Stimulated activated CD8-positive, alpha-beta memory T cell treated with anti-CD3 and anti-CD28 coated beads, Interleukin-12 subunit alpha, Interleukin-12 subunit beta, amount 100 ng/mL, for 4 hours (primary cell): ENCODE results near the gene TCN1.
"Not testable (repeated sequence)": the region's sequence is repeated elsewhere in the genome, so short reads cannot be mapped to it uniquely, and the experiment has no call there.

Experiments used
- DNase-seq: peaks from one replicate; pipeline ENCODE4 v3.0.0-alpha.2; 2020; ENCODE audit warnings: low read depth

TCN1 gene

DNA sequence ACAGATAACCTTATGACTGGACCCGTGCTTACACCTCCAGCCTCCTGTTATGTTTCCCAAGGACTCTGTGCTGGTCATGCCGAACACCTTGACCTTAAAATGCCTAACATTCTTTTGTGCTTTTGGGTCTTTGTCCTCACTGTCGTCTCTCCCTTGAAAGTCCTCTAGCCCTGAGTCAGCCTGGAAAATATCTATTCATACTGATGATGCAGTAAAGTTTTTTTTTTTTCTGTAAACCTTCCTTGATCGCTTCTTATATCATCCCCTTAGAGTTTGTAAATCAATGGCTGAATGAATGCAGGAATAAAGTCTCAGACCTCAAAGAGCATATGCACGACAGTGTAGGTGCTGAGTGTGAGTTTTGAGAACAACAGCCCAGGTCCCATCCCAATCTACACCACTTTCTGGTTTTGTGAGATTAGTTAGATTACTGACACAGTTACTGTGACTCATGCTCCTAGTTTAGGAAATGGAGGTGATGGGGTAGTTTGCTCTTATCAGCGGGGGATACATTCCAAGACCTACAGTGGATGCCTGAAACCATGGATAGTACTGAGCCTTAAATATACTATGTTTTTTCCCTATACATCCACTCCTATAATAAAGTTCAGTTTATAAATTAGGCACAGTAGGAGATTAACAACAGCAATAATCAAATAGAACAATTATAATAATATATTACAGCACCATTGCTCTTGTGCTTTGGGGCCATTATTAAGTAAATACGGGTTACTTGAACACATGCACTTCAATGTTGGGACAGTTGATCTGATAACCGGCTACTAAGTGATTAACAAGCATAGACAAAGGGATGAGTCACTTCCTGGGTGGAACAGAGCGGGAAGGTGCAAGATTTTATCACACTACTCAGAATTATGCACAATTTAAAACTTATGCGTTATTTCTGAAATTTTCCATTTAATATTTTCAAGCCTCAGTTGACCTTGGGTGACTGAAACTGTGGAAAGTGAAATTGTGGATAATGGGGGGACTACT lies 8.6 kb downstream of the TCN1 start:
- no peak for DNase-seq

DNA sequence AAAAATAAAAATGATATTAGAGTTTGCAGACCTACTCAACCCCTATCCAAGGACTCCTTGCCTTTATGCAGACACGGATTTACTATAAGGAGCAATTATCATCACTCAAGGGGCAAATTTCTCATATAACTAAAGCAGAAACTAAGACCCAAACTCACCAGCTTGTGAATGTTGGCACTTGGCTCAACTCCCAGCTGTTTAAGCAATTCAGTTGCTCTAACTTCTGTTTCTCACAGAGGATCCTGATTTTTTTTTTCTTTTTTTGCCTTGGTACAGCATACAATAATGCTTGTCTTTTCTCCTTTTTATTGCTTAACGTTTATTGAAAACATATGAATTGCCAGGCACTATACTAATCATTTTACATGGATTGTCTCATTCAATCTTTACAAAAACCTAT lies 11.4 kb downstream of the TCN1 start:
- DNase-seq = no peak

- DNase-seq = not testable (repeated sequence)
Measured at GRCh38 chr11:59851416-59851815, 14.9 kb downstream of the TCN1 start.

DNA sequence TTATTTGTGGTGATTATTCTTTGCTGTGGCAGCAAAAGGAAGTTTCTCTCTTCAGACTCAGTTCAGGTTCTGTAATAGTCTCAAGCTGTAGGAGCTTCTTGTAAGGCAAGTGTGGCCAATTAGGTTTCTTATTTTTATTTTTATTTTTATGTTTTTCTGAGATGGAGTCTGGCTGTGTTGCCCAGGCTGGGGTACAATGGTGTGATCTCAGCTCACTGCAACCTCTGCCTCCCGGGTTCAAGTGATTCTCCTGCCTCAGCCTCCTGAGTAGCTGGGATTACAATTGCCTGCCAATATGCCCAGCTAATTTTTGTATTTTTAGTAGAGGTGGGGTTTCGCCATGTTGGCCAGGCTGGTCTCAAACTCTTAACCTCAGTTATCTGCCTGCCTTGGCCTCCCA lies 16.7 kb downstream of the TCN1 start:
- DNase-seq = not testable (repeated sequence)

- DNase-seq = no peak
Measured at GRCh38 chr11:59849129-59849528, 17.2 kb downstream of the TCN1 start.

DNA sequence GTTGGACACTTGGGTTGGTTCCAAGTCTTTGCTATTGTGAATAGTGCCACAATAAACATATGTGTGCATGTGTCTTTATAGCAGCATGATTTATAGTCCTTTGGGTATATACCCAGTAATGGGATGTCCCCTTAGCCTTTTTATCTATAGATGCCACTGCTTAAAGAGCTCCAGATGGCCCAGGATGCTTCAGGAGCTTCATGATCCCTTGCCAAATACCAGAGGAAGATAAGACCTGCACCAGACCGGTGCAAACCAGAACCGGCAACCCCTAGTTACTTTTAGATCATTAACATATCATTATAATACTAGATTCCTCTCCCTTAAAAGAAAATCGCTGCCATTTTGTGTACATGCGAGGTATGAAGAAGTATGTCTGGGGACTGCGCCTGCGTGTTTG lies 17.8 kb downstream of the TCN1 start:
- DNase-seq = not testable (repeated sequence)

DNA sequence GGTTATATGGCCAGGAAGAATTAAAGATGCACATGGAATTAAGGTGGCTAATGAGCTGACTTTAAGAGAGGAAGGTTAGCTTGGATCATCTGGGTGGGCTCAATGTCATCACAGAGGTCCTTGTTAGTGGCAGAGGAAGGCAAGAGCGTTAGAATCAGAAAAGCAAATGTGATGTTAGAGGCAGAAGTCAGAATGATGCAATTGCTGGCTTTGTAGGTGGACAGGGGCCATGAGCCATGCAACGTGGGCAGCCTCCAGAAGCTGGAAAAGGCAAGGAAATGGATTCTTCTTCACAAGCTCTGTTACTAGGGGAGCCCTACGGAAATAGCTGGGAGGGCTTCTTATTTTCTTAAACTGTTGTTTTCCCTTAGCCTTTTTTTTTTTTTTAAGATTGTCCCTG lies 18.7 kb downstream of the TCN1 start:
- no peak for DNase-seq

DNA sequence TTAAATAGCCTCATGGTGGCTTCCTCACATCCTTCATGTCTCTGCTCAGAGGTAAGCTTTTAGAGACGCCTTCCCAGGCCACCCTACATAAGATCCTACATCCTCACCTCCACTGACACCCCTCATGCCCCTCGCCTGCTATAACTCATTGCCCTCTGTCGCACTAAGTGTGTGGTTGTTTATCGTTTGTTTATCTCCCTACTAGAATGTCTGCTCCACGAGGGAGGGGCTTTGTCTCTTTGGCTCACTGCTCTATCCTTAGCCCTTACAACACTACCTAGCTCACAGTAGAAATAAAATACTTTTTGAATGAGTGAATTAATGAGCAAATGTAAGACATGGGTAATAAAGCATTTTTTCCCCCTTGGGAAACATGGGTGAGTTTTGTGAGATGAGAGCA lies 19.7 kb downstream of the TCN1 start:
- DNase-seq = no peak

DNA sequence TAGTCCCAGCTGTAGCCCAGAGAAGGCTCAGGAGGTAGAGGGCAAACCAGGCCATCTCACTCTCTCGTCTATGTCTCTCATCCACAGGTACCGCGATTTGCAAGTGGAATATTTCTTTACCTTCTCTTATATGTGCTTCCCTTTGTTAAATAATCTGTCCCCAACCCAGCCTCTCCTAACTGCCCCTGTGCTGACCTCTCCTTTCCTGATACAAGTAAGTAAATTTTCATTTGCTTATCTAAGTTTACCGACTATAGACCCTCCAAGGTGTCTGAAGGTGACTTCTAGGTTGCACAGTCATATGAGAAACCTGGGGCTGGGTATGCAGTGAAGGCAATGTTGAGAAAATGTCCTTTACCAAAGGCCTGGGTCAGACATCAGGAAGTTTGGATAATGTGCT lies 20.9 kb downstream of the TCN1 start, which contains the start of gene CBLIF:
Gene CBLIF (minus strand): TSS at position 101 of the 400 bp plus-strand sequence. CDS start 46 bp downstream, at position 55.
- no peak for DNase-seq

DNA sequence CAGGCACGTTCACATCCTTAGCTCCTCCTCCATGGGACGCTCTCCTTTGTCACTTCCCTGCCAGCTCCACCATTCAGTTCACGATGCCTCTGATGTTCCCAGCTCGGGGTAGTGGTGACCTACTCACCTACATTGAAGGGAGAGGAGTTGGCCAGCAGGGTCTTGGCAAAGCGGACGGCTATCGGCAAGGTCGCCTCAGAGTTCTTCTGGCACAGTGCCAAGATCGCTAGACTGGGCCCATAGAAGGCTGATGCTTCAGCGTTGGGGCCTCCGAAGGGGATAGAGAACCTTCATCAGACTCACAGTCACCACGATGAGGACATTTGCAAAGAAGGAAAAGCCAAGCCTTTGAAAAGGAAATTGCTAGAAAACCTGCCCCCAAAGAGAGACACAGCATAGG lies 24.0 kb downstream of the TCN1 start:
- DNase-seq = no peak

DNA sequence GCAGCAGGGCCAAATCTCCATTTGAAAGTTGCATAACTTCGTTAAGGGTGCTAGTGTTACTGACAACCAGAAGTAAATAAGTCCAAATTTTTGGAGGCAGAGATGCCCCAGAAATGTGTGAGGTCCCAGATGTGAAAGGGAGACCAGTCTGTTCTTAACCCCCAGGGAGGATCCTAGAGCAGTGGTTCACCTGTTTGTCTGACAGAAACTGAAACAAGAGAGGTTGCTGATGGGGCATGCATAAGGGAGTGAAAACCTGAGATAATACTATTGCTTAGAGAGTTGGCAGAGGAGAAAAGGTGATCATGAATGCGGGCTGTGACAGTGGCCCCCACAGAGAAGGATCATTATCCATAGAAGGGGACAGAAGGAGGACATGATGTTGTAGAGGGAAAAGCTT lies 24.8 kb downstream of the TCN1 start:
- DNase-seq = no peak

- no peak for DNase-seq
Measured at GRCh38 chr11:59839615-59840014, 26.7 kb downstream of the TCN1 start.

- no peak for DNase-seq
Measured at GRCh38 chr11:59833602-59834001, 32.7 kb downstream of the TCN1 start.

DNA sequence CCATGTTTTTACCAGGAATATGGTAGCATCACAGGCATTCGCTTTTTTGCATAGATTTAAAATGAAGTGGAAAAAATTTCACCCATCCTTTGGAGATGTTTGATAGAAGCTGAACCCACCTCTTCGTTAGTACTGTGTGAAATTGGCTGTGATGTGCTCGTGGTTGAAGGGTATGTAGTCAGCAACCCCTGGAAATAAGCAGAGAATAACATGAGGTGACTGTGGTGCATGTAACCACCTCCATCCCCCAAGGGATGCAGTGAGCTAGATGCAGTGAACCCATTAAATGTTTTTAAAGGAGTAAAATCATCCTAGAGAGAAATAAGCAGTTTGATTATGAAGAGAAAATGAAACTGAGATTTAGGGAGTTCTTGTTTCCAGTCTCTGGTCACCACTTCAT lies 36.9 kb downstream of the TCN1 start:
- DNase-seq = no peak

DNA sequence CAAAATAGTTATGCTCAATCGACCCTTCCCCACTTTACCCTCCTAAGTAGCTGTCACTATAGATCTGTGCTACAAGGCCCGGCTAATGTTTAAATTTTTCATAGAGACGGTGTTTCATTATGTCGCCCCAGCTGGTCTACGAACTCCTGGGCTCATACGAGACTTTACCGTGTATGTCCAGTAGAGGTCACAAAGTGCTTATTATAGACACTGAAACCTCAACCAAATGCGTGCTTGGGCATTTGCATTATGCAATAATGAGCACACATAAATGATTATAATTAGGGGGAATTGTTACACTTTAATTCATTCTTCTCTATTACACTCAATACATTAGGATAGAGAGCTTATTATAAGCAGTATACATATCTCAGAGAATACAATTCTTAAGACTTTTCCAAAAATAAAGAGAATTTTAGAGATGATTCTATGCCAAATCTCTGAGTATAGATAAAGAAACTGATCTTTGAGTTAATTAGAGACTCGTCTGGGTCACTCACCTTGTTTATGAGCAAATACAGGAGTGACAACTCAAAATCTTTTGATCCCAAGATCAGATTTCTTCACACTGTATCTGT lies 43.2 kb downstream of the TCN1 start:
- no peak for DNase-seq

- DNase-seq = no peak
Measured at GRCh38 chr11:59818572-59818971, 47.7 kb downstream of the TCN1 start.

DNA sequence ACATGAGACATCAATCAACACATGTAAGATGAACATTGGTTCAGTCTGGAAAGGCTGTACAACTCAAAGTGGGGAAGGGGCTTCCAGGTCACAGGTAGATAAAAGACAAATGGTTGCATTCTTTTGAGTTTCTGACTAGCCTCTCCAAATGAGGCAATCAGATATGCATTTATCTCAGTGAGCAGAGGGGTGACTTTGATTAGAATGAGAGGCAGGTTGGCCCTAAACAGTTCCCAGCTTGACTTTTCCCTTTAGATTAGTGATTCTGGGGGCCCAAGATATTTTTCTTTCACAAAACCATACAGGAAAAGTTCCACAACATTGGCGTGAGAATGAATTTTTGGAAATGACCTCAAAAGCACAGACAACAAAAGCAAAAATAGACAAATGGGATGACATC lies 49.9 kb downstream of the TCN1 start:
- not testable (repeated sequence) for DNase-seq

GRCh38 chr11:59815754-59816153 lies 50.5 kb downstream of the TCN1 start:
- no peak for DNase-seq

DNA sequence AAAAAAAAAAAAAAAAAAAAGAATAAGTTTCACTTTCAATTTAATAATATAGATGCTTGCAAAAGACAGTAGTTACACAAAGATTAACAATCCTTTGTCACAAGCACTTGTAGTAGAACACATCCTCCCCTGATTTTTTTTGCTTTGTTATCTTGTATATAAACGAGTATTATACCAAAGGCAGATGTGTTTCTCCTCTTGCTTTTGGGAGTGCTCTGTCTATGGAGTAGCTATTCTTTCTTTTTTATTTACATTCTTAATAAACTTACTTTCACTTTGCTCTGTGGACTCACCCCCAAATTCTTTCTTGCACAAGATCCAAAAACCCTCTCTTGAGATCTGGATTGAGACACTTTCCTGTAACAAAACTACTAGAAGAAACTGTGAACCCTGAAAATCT lies 52.3 kb downstream of the TCN1 start:
- no peak for DNase-seq

- DNase-seq = no peak
Measured at GRCh38 chr11:59813364-59813763, 52.9 kb downstream of the TCN1 start.

GRCh38 chr11:59812220-59812619 lies 54.1 kb downstream of the TCN1 start:
- no peak for DNase-seq

DNA sequence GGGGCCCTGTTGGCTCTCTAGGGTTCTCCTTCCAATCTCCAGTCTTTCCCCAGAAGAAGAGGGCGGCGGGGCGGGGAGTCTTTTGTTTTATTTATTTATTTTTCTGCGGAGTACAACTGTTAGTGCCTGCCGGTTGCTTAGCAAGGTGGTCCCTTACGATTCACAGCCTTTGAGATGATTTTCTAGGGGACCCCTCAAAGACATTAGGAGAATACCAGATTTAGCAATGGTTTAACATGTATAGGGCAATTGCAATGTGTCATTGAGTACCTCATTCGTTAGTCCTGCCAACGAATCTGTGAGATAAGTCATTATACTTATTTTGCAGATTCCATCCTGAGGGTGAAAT lies 55.4 kb downstream of the TCN1 start:
- DNase-seq = no peak

GRCh38 chr11:59810189-59810910 lies 55.9 kb downstream of the TCN1 start, which contains the start of gene MRPL16:
MRPL16 (minus strand) TSS chr11:59810778; CDS start chr11:59810658, 120 bp downstream.
- peak; percentile 79 for DNase-seq
